HG02588 (cell line): ENCODE results near the gene CPXCR1.
"Not testable (repeated sequence)": the region's sequence is repeated elsewhere in the genome, so short reads cannot be mapped to it uniquely, and the experiment has no call there.

ENCODE experiments used
- ATAC-seq: cut with Tn5 transposase; IDR thresholded peaks from one replicate; pipeline ENCODE4 v1.9.1; 2021; ENCODE audit warnings: mild to moderate bottlenecking, moderate library complexity; ENCODE audit not compliant: unreplicated experiment

The CPXCR1 gene

GRCh38 chrX:88746925-88747324 is at the start of gene CPXCR1:
CPXCR1 (plus strand) TSS chrX:88747225; CDS start chrX:88753415, 6,190 bp downstream.
- no peak for ATAC-seq

DNA sequence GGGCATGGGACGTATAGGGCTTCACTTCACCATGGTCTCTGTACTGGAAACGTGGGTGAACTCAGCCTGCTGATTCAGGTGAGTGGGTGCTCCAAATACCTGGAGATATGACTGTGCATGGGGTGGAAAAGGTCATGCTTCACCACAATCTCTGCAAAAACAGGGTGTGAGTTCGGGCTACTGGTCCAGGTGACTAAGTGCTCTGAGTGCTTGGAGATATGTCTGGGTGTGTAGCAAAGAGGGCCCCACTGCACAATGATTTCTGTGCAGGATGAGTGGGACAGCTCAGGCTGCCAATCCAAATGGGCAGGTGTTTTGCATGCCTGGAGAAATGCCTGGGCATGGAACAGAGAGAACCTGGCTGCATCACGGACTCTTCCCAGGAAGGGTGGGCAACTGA is 11.2 kb upstream of the CPXCR1 start:
- ATAC-seq, result no peak

DNA sequence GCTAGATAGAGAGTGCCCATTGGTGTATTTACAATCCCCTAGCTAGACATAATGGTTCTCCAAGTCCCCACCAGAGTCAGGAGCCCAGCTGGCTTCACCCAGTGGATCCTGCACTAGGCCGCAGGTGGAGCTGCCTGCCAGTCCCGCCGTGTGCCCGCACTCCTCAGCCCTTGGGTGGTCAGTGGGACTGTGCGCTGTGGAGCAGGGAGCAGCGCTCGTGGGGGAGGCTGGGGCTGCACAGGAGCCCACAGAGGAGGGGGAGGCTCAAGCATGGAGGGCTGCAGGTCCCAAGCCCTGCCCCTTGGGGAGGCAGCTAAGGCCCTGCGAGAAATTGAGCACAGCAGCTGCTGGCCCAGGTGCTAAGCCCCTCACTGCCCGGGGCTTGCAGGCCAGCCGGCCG is 810 bp upstream of the CPXCR1 start:
- not testable (repeated sequence) for ATAC-seq

DNA sequence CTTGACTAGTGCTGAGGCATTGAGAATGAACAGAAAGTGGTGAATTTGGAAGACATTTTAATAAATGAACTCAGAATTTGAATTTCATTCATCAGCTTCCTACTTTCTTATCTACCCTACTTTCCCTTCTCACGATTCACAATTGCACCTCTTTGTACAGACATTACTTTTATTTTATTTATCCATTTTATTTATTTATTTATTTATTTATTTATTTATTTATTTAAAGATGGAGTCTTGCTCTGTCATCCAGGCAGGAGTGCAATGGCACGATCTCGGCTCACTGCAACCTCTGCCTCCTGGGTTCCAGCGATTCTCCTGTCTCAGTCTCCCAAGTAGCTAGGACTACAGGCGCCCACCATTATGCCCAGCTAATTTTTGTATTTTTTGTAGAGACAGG is 5.3 kb downstream of the CPXCR1 start:
- not testable (repeated sequence) for ATAC-seq

DNA sequence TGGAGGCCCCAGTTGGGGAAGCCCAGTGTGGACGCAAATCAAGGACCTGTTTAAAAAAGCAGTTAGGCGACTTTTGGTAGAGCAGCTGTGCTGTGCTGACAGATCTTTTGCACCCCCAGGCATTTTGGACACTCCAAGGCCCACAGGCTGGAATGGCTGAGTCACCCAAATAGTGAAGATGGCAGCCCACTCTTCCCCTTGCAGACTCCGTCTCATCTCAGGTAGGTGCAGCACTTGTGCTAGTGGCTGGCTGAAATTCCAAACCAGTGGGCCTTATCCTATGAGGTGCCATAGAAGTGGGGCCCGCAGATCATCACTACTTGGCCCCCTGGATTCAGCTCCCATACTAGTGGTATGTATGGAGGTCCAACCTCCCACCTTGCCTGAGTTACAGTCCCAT is 42.8 kb downstream of the CPXCR1 start:
- no peak for ATAC-seq
